ENCODE results near the gene GMPR2.
"Not testable (repeated sequence)": the region's sequence is repeated elsewhere in the genome, so short reads cannot be mapped to it uniquely, and the experiment has no call there.

The GMPR2 gene

GRCh38 chr14:24203249-24203886 is 29.4 kb upstream of the GMPR2 start:
- not testable (repeated sequence) for DNase-seq

- DNase-seq, result no peak
Observed at GRCh38 chr14:24204163-24205146, 28.3 kb upstream of the GMPR2 start.

- DNase-seq, result no peak
Observed at GRCh38 chr14:24206260-24207103, 26.2 kb upstream of the GMPR2 start.

- no peak for DNase-seq
Observed at GRCh38 chr14:24207104-24207551, 25.6 kb upstream of the GMPR2 start.

- DNase-seq, result no peak
Observed at GRCh38 chr14:24207625-24208024, 25.1 kb upstream of the GMPR2 start.

- DNase-seq, result no peak
Observed at GRCh38 chr14:24211311-24211710, 21.4 kb upstream of the GMPR2 start.

- peak; percentile 95 for DNase-seq
Observed at GRCh38 chr14:24212924-24213865, 19.5 kb upstream of the GMPR2 start, which contains the start of gene CHMP4A. Gene CHMP4A, minus strand, starts transcription at chr14:24213488. Its CDS starts 49 bp downstream, at chr14:24213439.

GRCh38 chr14:24213866-24214662 is 18.7 kb upstream of the GMPR2 start:
- no peak for DNase-seq

- DNase-seq, result peak; percentile 83
Observed at GRCh38 chr14:24215495-24216344, 17.0 kb upstream of the GMPR2 start, which contains the start of gene MDP1. Gene MDP1, minus strand, starts transcription at chr14:24216066. Its CDS starts 111 bp downstream, at chr14:24215955.

GRCh38 chr14:24216345-24216699 is 16.4 kb upstream of the GMPR2 start:
- no peak for DNase-seq

GRCh38 chr14:24216876-24217275 is 15.9 kb upstream of the GMPR2 start:
- not testable (repeated sequence) for DNase-seq

GRCh38 chr14:24219080-24219479 is 13.6 kb upstream of the GMPR2 start:
- DNase-seq, result no peak

- DNase-seq, result no peak
Observed at GRCh38 chr14:24219521-24219920, 13.2 kb upstream of the GMPR2 start.

- not testable (repeated sequence) for DNase-seq
Observed at GRCh38 chr14:24222987-24223386, 9.7 kb upstream of the GMPR2 start.

- no peak for DNase-seq
Observed at GRCh38 chr14:24224618-24225071, 8.1 kb upstream of the GMPR2 start.

GRCh38 chr14:24226473-24226872 is 6.3 kb upstream of the GMPR2 start:
- DNase-seq, result no peak

GRCh38 chr14:24228902-24229301 is 3.8 kb upstream of the GMPR2 start:
- no peak for DNase-seq

- DNase-seq, result peak; percentile 39
Observed at GRCh38 chr14:24231263-24232120, 1.2 kb upstream of the GMPR2 start.
